OCI-LY7 (cell line): ENCODE measurements around the gene STIM1.

Source experiments
- CTCF ChIP-seq: fragments of 200-600 bp; sonication (generic); conservative IDR thresholded peaks from 2 replicates; pipeline ENCODE4 v1.5.1; 2014; ENCODE audit warnings: mild to moderate bottlenecking, antibody characterized with exemption, low read length, moderate library complexity, mixed read lengths
- EZH2phosphoT487 ChIP-seq: fragments of 200-600 bp; sonication (generic); IDR thresholded peaks from 2 replicates; pipeline ENCODE4 v1.6.1; 2018; ENCODE audit warnings: low read depth, borderline replicate concordance, mild to moderate bottlenecking, mixed run types, antibody characterized with exemption, low read length, moderate library complexity, mixed read lengths

GRCh38 chr11:3942956-3943497 is 87.6 kb downstream of the STIM1 start:
- TF ChIP-seq EZH2phosphoT487 (no peak), CTCF (no peak)
